GM18508 (cell line): ENCODE measurements around the gene SESTD1.

Experiments
- ATAC-seq: cut with Tn5 transposase; IDR thresholded peaks from one replicate; pipeline ENCODE4 v1.9.1; 2021; ENCODE audit warnings: moderate number of reproducible peaks; ENCODE audit not compliant: insufficient read depth, unreplicated experiment

The SESTD1 gene

DNA sequence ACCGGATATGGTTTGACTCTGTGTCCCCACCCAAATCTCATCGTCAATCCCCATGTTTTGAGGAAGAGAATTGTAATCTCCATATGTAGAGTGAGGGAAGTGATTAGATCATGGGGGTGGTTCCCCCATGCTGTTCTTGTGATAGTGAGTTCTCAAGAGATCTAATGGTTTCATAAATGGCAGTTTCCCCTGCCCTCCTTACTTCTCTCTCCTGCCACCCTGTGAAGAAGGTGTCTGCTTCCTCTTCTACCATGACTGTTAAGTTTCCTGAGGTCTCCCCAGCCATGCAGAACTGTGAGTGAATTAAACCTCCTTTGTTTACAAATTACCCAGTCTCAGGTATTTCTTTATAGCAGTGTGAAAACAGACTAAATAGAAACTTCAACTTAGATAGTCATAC is 69.5 kb downstream of the SESTD1 start:
- ATAC-seq = no peak

DNA sequence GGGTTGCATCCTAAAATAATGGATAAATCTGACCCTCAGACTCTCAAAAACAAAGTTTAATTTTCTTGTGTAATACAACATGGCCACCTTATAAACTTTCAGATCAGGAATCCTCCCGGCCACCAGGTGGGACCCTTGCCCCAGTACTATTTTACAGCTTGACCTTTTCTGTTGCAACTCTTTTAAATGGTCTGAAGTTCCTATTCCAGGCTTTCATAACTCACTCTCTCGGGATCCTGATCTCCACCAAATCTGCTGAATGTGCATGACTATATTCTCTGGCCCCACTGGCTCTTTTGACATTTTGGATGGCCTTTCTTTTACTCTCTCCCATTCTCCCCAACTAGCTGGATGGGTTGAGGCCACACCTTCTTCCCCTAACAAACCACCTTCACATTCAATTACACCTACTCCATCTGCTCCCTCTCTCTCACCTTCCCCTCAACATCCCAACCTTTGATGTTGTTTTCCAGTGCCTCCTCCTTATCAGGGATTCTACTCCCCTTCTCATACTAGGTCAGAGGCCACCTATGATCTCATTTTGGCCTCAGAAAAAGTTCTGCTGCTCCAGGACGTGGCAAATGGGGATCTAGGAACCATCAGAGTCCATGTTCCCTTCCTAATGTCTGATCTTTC is 70.8 kb downstream of the SESTD1 start:
- ATAC-seq = no peak

DNA sequence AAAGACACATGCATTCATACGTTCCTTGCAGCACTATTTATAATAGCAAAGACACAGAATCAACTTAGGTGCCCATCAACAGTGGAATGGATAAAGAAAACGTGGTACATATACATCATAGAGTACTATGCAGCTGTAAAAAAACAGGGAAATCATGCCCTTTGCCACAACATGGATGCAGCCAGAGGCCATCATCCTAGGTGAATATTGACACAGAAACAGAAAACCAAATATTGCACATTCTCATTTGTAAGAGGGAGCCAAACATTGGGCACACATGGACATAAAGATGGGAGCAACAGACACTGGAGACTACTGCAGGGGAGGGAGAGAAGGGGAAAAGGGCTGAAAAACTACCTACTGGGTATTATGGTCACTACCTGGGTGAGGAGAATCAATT is 73.5 kb downstream of the SESTD1 start:
- ATAC-seq = no peak

DNA sequence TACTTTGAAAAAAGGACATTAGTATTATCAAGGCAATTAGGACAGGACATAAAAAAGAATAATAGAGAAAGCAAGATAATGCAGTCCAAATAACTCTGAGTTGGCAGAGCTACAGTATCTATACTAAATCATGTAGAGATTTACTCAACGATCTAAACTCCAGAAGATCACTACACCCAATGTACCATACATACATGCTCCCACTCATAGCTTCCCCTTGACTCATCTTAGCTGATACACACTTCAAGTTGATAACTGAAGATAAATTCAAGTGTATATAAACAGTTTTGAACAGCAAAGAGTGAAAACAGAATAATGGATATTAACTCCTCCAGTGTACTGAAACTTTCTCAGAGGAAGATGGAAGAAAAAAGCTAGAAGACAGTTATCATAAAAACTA is 78.5 kb downstream of the SESTD1 start:
- ATAC-seq = no peak

DNA sequence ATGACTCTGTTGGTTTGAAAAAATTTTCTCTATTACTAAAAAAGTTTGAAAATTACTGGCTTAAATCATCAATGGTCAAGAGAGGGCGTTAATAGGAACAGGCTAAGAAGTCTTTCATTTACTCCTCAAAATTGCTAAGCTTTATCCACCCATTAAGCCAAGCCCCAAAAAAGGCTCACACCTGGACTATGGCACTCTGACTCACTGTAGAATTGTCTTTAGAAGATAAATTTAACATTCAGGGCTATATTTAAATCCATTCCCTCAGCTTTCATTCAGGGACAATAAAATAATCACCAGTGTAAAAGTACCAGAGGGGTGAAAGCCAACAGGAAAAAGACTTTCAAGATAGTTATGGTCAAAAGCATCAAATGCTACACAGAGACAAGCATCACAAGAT is 80.0 kb downstream of the SESTD1 start:
- ATAC-seq = no peak

DNA sequence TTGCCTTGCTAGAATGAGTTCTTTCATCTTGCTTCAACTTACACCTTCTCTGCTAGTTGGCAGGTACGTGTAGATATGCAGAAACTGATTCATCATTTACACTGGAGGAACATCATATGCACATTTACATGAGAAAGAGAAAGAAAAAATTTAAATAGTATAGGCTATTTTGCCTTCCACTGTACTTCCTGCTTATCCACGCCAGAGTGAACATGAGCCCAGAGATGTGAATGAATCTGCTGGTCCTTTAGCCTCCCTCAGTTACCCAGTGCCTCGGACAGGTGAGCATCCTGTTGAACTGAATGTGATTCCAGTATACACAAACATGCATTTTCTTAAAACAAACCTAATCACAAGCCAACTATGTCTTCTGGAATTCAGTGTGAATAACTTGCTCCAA is 83.6 kb downstream of the SESTD1 start:
- no peak for ATAC-seq

DNA sequence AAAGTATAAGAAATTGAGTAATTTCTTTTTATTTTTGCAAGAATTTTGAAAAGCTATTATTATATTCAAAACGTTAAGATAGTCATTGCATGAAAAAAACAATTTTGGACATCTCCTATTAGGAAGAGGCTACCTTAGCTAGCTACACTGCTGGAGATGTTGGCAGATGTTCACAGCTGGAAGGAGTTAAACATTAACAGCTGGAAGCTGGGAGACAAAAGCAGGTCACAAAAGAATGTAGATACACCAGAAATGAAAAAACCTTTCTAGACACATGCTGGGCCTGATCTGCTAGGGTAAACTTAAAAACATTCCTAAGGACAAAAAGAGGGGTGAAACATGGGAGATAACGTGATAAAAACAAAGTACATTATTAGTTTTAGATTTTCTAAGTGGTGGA is 84.4 kb downstream of the SESTD1 start:
- no peak for ATAC-seq

DNA sequence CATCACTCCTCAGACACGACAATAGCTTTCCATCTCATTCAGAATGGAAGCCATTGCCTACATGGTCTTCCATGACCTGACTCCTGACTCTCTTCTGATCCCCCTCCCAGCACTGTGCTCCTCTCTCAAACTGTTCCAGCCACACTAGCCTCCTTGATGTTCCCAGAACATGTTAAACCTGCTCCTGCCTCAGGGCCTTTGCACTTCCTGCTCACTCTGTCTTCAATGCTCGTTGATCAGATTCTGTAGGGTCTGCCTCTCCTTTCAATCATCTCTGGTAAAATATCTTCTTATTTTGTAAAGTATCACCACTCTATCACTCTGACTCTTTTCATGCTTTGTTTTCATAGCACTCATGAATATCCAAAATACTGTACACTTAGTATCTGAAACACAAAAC is 84.9 kb downstream of the SESTD1 start:
- ATAC-seq = no peak

DNA sequence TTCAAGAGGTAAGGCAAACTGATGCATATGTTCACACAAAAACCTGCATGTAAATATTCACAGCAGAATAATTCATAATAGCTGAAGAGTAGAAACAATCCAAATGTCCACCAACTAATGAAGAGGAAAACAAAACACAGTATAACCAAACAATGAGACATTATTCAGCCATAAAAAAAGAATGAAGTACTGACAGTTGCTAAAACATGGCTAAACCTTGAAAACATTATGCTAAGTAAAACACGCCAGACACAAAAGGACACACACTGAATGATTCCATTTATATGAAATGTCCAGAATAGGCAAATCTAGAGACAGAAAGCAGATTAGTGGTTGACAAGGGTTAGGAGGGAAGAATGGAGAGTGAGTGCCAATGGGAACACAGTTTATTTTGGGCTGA is 86.9 kb downstream of the SESTD1 start:
- no peak for ATAC-seq

DNA sequence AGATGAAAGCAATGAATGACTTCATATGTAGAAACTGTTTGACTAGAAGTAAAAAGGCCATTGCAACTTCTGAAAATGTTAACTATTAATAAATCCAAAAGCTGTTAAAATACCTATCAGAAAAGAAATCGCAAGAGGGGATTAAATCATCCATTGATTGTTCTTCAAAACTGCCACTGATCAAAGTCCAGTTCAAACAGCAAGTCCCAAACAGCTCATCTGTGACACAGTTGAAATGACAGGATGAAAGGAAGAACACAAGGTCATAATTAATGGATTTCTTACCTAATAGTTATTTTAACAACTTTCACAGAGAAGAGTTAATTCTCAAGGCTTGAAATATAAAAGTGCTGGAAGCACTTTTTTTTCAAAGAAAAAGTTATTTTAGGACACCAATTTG is 90.4 kb downstream of the SESTD1 start:
- ATAC-seq = no peak

DNA sequence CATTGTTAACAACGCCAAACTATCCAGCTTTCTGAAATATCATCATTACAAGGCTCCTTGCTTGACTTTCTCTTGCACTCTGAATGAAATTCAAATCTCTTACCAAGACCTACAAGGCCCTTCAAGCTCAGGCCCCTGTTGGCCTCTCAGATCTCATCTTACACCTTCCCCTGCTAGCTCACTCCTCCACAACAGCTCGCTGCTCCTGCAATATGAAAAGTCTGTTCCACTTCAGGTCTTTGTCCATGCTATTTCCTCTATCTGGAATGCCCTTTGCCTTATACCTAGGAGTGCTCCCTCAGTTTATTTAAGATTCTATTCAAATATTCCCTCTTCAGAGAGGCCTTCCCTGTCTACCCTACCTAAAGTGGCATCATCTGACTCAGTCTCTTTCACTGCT is 91.7 kb downstream of the SESTD1 start:
- no peak for ATAC-seq

DNA sequence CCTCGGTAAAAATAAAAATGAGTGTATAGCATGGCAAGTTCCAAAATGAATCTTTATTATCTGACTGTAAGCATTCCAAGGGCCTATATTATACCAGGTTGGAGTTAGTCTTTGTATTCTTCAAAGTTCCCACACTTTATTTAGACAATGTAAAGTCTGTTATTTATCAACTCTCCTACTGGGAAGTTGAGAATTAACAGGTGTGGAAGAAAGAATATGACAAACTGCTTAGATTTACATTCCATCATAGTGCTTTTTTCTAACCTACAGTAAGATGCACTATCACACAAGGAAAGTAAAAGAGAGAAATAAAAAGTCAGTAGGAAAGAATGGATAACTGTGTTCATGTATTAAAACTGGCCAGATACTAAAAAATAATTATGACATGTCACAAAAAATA is 93.3 kb downstream of the SESTD1 start:
- ATAC-seq = no peak

DNA sequence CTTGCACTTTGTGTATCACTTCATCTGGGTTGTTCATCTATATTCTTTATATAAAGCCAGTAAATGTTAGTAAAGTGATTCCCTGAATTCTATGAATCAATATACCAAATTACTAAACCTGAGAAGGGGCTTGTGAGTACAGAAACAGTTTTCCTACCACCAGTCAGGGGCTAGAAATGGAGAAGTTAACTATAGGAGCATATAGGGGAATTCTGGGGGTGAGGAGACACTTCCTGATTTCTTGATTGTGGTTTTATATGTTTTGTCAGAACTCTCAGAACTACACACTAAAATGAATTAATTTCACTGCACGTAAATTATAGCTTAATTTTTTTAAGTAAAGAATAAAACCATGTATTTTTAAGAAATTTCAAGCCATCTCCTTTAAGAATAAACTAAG is 93.7 kb downstream of the SESTD1 start:
- no peak for ATAC-seq

DNA sequence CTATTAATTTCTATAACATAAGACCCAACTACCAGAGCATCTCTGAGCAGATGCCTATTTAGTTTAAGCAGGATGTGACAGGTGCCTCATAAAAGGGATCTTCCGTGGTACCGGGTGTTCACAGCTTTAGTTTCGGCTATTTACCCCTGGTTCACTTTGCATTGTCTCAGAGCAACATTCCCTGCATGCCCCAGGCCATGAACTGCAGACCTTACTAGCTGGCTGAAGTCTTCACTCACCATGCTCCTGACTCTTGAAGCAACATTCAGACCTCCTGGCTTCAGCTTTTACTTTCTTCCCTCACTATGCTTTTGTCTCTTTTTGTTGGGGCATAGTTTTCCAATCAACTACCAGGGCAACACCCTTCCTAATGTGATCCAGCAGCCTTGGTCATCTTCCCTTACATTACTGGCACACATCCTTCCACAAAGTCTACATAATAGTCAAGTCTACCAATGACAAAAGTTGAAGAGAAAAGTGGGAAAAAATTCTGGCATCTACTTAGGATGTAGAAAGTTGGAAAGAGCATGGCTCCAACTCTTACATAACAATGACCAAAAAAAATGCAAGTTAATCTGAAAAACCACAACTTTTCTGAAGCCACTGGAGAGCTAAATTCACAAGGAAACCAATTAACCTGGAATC is 99.2 kb downstream of the SESTD1 start:
- no peak for ATAC-seq

DNA sequence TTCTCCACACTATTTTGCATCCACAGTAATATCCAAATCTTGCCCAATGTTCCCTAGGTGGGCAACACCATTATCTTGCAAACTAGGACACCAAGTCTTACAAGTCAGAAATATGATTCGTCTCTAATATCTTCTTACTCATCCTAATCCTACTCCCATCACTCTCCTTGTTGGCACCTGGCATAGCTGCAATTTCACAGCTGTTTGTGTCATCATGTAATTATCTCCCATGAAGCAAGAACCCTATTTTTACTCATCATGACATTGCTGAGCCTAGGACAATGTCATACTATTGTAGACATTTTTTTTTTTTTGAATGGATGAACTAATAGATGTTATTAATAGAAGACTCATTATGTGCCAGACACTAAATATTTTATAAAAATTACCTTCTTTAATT is 123.4 kb downstream of the SESTD1 start:
- no peak for ATAC-seq

DNA sequence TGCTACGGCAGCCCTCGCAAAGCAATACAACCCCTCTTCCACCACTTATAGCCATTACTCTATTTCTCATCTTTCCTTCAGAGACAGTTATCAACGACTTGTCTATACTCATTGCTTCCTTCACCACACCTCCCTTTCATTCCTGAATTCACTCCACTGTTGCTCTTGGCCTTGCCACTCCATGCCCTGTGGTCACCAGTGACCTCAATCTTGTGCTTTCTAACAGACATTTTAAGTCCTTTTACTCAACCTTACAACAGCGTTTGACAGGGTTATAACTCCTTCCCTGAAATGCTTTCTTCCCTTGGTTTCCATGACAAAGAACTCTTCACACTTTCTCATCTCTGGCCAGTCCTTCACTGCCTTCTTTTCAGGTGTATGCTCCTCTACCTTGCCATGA is 124.1 kb downstream of the SESTD1 start:
- ATAC-seq = no peak

DNA sequence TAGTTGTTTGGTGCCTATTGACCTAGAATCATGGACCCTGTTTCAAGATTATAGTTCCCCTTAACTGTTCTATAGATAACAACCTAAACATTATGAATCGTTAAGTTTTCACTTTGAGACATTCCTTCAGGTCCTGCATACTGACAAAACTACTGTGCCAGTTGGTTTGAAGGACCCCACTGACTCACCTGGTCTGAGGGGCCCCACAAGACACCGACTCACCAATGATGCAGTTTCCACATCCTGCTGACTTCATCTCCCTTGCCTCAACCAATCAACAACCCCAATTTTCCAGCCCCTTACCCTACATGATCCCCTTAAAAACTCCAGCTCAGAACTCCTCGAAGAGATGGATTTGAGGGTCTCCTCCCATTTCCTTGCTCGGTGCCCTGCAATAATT is 125.1 kb downstream of the SESTD1 start:
- no peak for ATAC-seq

DNA sequence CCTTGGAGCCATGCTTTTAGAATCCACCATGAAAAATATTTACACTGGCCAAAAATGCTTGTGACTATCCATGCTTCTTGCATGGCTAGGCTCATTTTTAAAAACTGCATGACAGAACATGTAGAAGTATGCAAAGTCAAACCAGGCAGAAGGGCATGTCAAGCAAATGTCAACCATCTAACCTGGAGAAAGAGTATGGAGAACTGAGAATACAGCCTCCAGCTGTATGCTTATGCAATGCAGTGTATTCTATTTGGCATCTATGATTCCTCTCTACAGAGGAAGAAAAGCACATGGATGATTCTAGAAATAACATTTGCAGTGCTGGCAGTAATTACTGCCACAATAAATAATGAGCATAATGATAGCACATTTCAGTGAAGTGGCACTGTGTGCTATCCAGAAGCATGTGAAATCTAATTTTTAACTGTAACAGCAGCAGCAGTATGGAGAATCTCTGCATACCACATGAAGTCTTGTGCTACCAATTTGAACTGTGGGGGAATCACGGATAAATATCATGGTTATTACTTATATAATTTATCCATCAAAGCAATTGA is 127.4 kb downstream of the SESTD1 start:
- no peak for ATAC-seq

DNA sequence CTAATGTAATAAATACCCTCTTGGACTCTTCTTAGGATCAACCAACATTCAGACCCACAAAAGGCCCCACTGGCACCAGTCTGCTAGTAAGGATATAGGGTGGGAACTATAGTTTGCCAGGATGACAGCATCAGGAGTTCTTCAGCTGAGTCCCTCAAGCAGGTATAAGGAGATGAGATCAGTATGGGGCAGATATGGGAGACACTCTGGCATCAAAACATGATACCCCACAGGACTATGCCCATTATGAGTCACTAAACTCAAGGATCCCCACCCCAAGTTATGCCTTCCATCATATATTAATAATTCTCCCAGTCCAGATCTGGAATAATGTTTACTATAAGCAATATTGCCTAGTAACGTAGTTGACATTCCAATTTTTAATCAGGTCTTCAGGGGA is 131.6 kb downstream of the SESTD1 start:
- no peak for ATAC-seq

DNA sequence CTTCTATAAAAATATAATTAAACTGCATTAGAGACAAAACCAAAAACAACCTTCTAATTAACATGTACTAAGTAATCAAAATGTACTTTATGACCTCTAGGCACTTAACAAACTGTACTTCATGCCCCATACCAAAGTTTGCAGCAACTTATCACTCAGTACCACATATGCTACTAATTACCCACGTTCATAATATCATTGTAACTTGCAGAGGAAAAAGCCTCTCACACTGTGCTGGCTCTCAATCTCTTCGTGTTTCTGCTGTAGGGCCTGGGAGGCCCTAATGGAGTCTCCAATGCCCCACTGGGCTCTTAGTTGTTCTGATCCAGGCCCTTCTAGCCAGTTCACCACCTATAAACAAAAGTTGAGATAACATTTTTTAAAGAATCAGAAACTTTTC is 132.6 kb downstream of the SESTD1 start:
- ATAC-seq = no peak

DNA sequence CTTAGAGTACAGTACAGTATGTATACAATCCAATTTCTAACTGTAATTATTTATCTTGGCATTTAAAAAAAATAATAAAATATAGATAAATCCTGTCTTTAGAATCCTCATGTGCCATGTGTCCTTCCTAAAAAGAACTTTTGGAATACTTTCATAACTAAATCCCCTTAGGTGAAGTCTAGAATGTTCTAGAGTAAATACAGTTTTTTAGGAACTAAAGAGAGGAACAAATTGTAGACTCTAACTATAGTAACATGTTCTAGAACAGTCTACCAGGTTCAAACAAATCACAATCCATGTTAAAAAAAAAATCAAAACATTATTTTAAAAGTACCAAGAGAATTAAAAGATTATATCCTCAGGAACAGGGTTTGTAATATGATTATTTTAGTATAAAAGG is 134.1 kb downstream of the SESTD1 start:
- ATAC-seq = no peak

DNA sequence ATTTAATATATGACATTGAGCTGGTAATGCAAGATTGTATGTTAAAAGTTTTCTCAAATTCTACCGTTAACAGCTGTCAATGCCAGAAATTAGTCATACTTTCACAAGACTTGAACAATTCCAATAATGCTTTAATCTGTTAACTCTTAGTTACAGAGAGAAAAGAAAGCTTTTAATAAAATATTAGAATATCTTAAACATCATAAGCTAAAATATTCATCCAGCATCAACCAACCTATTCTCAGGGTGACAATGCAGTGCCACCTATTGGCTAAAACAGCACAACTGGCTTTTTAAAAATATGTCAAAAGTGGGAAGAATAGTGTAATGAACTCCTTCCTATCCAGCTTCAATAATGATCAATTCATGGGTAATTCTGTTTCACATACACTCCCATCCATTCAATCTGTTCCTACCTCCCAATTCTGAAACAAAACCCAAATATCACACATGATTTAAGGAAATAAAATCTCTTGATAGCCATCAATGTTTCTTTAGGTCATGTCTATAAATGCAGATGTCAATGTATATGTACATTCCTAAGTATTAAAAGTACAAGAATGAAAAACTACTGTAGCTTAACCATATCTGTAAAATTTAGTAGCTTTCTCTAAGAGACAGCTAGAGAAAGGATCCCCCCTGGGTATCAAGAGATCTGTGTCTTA is 134.9 kb downstream of the SESTD1 start:
- no peak for ATAC-seq
